H1 (cell line): ENCODE results near the gene NMB. TPM values are rescaled to one million over a fixed set of nuclear protein-coding genes. Genes with fewer than 3 reads are reported as not detected.
A peak's percentile ranks its signal among the peaks of the same experiment; 100 is the strongest.

ENCODE experiments used
- CTCF ChIA-PET: fragments of 300-600 bp; sonication (Branson Sonifier 250); formaldehyde crosslinking; loops from one replicate; lab custom pipeline; 2021; ENCODE audit not compliant: partially characterized antibody; lab: Charles Lee
- POLR2A ChIA-PET: fragments of 300-600 bp; sonication (Branson Sonifier 250); formaldehyde crosslinking; loops from one replicate; lab custom pipeline; 2021; ENCODE audit warnings: inconsistent platforms; ENCODE audit not compliant: partially characterized antibody; lab: Charles Lee
- DNase-seq, 2 experiments: peaks; one replicate each; pipeline versions ENCODE4 v3.0.0 to v3.0.0-alpha.2; 2010 to 2022; ENCODE audit warnings: low spot score in 2 of 2, low read depth in 1 of 2, mixed read lengths in 1 of 2
- FAIRE-seq: peaks from 2 replicates; lab custom pipeline; 2011; peaks lifted over from hg19 to GRCh38; lab: Jason Lieb, UNC
- H2AFZ ChIP-seq: 2 replicates; pipeline ENCODE4 v1.8.1; 2012; ENCODE audit warnings: low read length, inconsistent platforms
- H2AK5ac ChIP-seq: 2 replicates; pipeline ENCODE4 v1.6.1; 2013; ENCODE audit warnings: low read depth, low read length
- H2BK120ac ChIP-seq: replicated peaks from 2 replicates; pipeline ENCODE3; 2013; ENCODE audit warnings: low read depth, low read length, inconsistent platforms
- H2BK12ac ChIP-seq: 2 replicates; pipeline ENCODE4 v1.6.1; 2013; ENCODE audit warnings: low read depth, low read length
- H2BK15ac ChIP-seq: 2 replicates; pipeline ENCODE4 v1.6.1; 2013; ENCODE audit warnings: low read length
- H2BK20ac ChIP-seq: 2 replicates; pipeline ENCODE4 v1.6.1; 2013; ENCODE audit warnings: low read length
- H2BK5ac ChIP-seq: 2 replicates; pipeline ENCODE4 v1.6.1; 2013; ENCODE audit warnings: low read depth, low read length
- H3K14ac ChIP-seq: 2 replicates; pipeline ENCODE4 v1.6.1; 2013; ENCODE audit warnings: inconsistent platforms; ENCODE audit not compliant: insufficient read length
- H3K18ac ChIP-seq: 2 replicates; pipeline ENCODE4 v1.6.1; 2013; ENCODE audit warnings: low read length; ENCODE audit errors: extremely low read depth
- H3K23ac ChIP-seq: 2 replicates; pipeline ENCODE4 v1.6.1; 2013; ENCODE audit warnings: inconsistent platforms; ENCODE audit not compliant: insufficient read length
- H3K23me2 ChIP-seq: 2 replicates; pipeline ENCODE4 v1.6.1; 2013; ENCODE audit warnings: low read depth, low read length
- H3K27ac ChIP-seq: 2 replicates; pipeline ENCODE4 v1.6.1; 2011; ENCODE audit warnings: low read depth, low read length, inconsistent platforms
- H3K27me3 ChIP-seq, 4 experiments: replicated peaks in 1 of 4; 1 replicate in 1 of 4; 2 replicates in 3 of 4; pipeline versions ENCODE4 v1.6.1 to v1.8.1; 2011 to 2013; ENCODE audit warnings: low read length in 3 of 4, mild to moderate bottlenecking in 3 of 4, inconsistent platforms in 2 of 4, mixed read lengths in 2 of 4, moderate library complexity in 1 of 4; ENCODE audit not compliant: control insufficient read depth in 3 of 4, insufficient read depth in 3 of 4; ENCODE audit errors: extremely low read depth in 1 of 4
- H3K36me3 ChIP-seq, 4 experiments: 2 replicates each; pipeline versions ENCODE4 v1.6.1 to v1.8.1; 2011 to 2013; ENCODE audit warnings: mild to moderate bottlenecking in 4 of 4, low read length in 3 of 4, moderate library complexity in 2 of 4, control low read depth in 1 of 4, inconsistent platforms in 1 of 4; ENCODE audit not compliant: insufficient read depth in 4 of 4, control insufficient read depth in 2 of 4
- H3K4ac ChIP-seq: replicated peaks from 2 replicates; pipeline ENCODE3; 2013; ENCODE audit warnings: low read length, low read depth, mixed read lengths, inconsistent platforms; ENCODE audit not compliant: insufficient read length
- H3K4me1 ChIP-seq, 4 experiments: replicated peaks in 1 of 4; 1 replicate in 1 of 4; 2 replicates in 3 of 4; pipeline versions ENCODE4 v1.6.1 to v1.8.1; 2011 to 2013; ENCODE audit warnings: low read length in 3 of 4, inconsistent platforms in 2 of 4, mixed read lengths in 1 of 4; ENCODE audit not compliant: insufficient read depth in 4 of 4, control insufficient read depth in 3 of 4
- H3K4me2 ChIP-seq, 2 experiments: 2 replicates each; pipeline versions ENCODE4 v1.6.1 to v1.8.1; 2011 to 2013; ENCODE audit warnings: low read depth in 2 of 2, low read length in 2 of 2, control low read depth in 1 of 2, inconsistent platforms in 1 of 2, mild to moderate bottlenecking in 1 of 2; ENCODE audit not compliant: insufficient read depth in 1 of 2
- H3K4me3 ChIP-seq, 4 experiments: fragments of 200-600, 300-600 bp in 1 of 4; sonication (generic), shearing (Covaris generic), sonication (Bioruptor Twin) in 1 of 4; 2 replicates each; pipeline versions ENCODE4 v1.5.1 to v1.8.1; 2011 to 2016; ENCODE audit warnings: low read length in 4 of 4, low read depth in 3 of 4, control low read depth in 2 of 4, inconsistent platforms in 2 of 4, mild to moderate bottlenecking in 2 of 4, mixed read lengths in 1 of 4, moderate library complexity in 1 of 4; ENCODE audit not compliant: insufficient read depth in 2 of 4; ENCODE audit errors: extremely low read depth in 1 of 4
- H3K56ac ChIP-seq: replicated peaks from 2 replicates; pipeline ENCODE3; 2013; ENCODE audit warnings: low read depth, mild to moderate bottlenecking, mixed read lengths, low read length, inconsistent platforms; ENCODE audit not compliant: insufficient read length
- H3K79me1 ChIP-seq: 2 replicates; pipeline ENCODE4 v1.6.1; 2013; ENCODE audit warnings: low read depth, low read length, control low read depth
- H3K79me2 ChIP-seq, 2 experiments: 2 replicates each; pipeline versions ENCODE4 v1.6.1 to v1.8.1; 2012 to 2013; ENCODE audit warnings: low read length in 2 of 2, mild to moderate bottlenecking in 2 of 2, inconsistent platforms in 1 of 2; ENCODE audit not compliant: insufficient read depth in 2 of 2, control insufficient read depth in 1 of 2
- H3K9ac ChIP-seq, 4 experiments: replicated peaks in 1 of 4; 1 replicate in 1 of 4; 2 replicates in 3 of 4; pipeline versions ENCODE4 v1.6.1 to v1.8.1; 2011 to 2013; ENCODE audit warnings: low read depth in 3 of 4, low read length in 3 of 4, control low read depth in 2 of 4, mild to moderate bottlenecking in 2 of 4, moderate library complexity in 2 of 4, inconsistent platforms in 1 of 4; ENCODE audit errors: extremely low read depth in 1 of 4
- H3K9me3 ChIP-seq, 2 experiments: 2 replicates each; pipeline versions ENCODE4 v1.6.1 to v1.8.1; 2012 to 2013; ENCODE audit warnings: mild to moderate bottlenecking in 2 of 2, moderate library complexity in 2 of 2, control low read depth in 1 of 2, inconsistent platforms in 1 of 2, low read depth in 1 of 2, low read length in 1 of 2, mixed read lengths in 1 of 2; ENCODE audit not compliant: insufficient read depth in 2 of 2
- H4K20me1 ChIP-seq, 2 experiments: replicated peaks in 1 of 2; 2 replicates each; pipeline versions ENCODE3 to v1.8.1; 2011 to 2013; ENCODE audit warnings: inconsistent platforms in 2 of 2, low read length in 2 of 2, mild to moderate bottlenecking in 1 of 2; ENCODE audit not compliant: insufficient read depth in 2 of 2, control insufficient read depth in 1 of 2
- H4K5ac ChIP-seq: 2 replicates; pipeline ENCODE4 v1.6.1; 2013; ENCODE audit warnings: low read length, low read depth, mixed read lengths, inconsistent platforms; ENCODE audit not compliant: insufficient read length
- H4K8ac ChIP-seq: 2 replicates; pipeline ENCODE4 v1.8.0; 2013; ENCODE audit warnings: mild to moderate bottlenecking, moderate library complexity, low read length, inconsistent platforms; ENCODE audit not compliant: insufficient read depth; ENCODE audit errors: extremely low read depth
- H4K91ac ChIP-seq: replicated peaks from 2 replicates; pipeline ENCODE3; 2013; ENCODE audit warnings: low read length, mixed read lengths, inconsistent platforms; ENCODE audit not compliant: insufficient read length
- EGR1 ChIP-seq: IDR thresholded peaks from 2 replicates; pipeline ENCODE4 v1.6.1; 2011; ENCODE audit warnings: low read depth, low read length, borderline replicate concordance
- EP300 ChIP-seq, 2 experiments: IDR thresholded peaks; 1 replicate in 1 of 2; 2 replicates in 1 of 2; pipeline ENCODE4 v1.6.1; 2011 to 2012; ENCODE audit warnings: low read depth in 2 of 2, low read length in 2 of 2, mild to moderate bottlenecking in 2 of 2, borderline replicate concordance in 1 of 2, inconsistent platforms in 1 of 2, moderate library complexity in 1 of 2
- HDAC2 ChIP-seq, 2 experiments: fragments of 300-600 bp in 1 of 2; sonication (generic) in 1 of 2; IDR thresholded peaks; 2 replicates each; pipeline ENCODE4 v1.6.1; 2011 to 2012; ENCODE audit warnings: low read depth in 2 of 2, low read length in 2 of 2, mild to moderate bottlenecking in 2 of 2, moderate library complexity in 2 of 2, borderline replicate concordance in 1 of 2, inconsistent platforms in 1 of 2
- PHF8 ChIP-seq: fragments of 200-600 bp; sonication (generic); conservative IDR thresholded peaks from 2 replicates; pipeline ENCODE4 v1.7.1; 2012; ENCODE audit warnings: low read depth, mild to moderate bottlenecking, inconsistent platforms, low read length, moderate library complexity
- RNF2 ChIP-seq: fragments of 200-900, 300-1000 bp; sonication (generic); IDR thresholded peaks from 2 replicates; pipeline ENCODE4 v1.7.1; 2016; ENCODE audit warnings: borderline replicate concordance, low read depth, mild to moderate bottlenecking, antibody characterized with exemption, low read length; ENCODE audit not compliant: poor library complexity, severe bottlenecking; ENCODE audit errors: missing control alignments
- SIN3A ChIP-seq, 2 experiments: IDR thresholded peaks in 1 of 2; conservative IDR thresholded peaks in 1 of 2; 2 replicates each; pipeline ENCODE4 v1.6.1; 2011 to 2012; ENCODE audit warnings: low read length in 2 of 2, improper control_type of control experiment in 1 of 2, low read depth in 1 of 2, mild to moderate bottlenecking in 1 of 2
- SUZ12 ChIP-seq: fragments of 200-600 bp; sonication (generic); IDR thresholded peaks from 2 replicates; pipeline ENCODE4 v1.6.1; 2012; ENCODE audit warnings: mild to moderate bottlenecking, inconsistent platforms, low read length, moderate library complexity, mixed read lengths
- TEAD4 ChIP-seq: IDR thresholded peaks from 2 replicates; pipeline ENCODE4 v1.6.1; 2012; ENCODE audit warnings: low read depth, low read length, inconsistent platforms, mixed read lengths
- WGBS, 2 experiments: shearing (Covaris generic) in 1 of 2; methylation state at CpG; one replicate each; pipeline versions ENCODE4 v1.1.6 to v1.1.7; 2013 to 2015; ENCODE audit warnings: low lambda C conversion rate in 2 of 2, mixed read lengths in 2 of 2, inconsistent platforms in 1 of 2, low coverage in 1 of 2, missing lambda C conversion rate in 1 of 2; ENCODE audit not compliant: insufficient replicate concordance in 2 of 2, insufficient coverage in 1 of 2, insufficient read length in 1 of 2; ENCODE audit errors: extremely low coverage in 1 of 2, missing lambda C conversion rate in 1 of 2; 5-methylcytosine and 5-hydroxymethylcytosine counted together
- polyA plus RNA-seq, 7 experiments: library from polyadenylated mRNA; depleted of rRNA in 3 of 7; stranded (reverse) in 5 of 7; unstranded in 2 of 7; fragments of >200 nt in 5 of 7; fragments of 200-250 nt in 2 of 7; gene quantifications; 1 replicate in 5 of 7; 2 replicates in 1 of 7; 4 replicates in 1 of 7; pipeline versions ENCODE4 v1.2.1 to v1.2.3, GENCODE V29; 2011 to 2013; ENCODE audit warnings: missing spikeins in 2 of 7, mixed read lengths in 2 of 7
- total RNA-seq: library from RNA; stranded (reverse); fragmentation: NEBNext Ultra II Directional; extraction: Animal tissue kit (Norgen Biotek cat#: 25700); gene quantifications from 2 replicates; pipeline ENCODE4 v1.2.1, GENCODE V29; 2021
- TF ChIP-seq, protein P1 (sequence below): IDR thresholded peaks from 2 replicates; pipeline ENCODE4 v1.6.1; 2011; ENCODE audit warnings: low read length, improper control_type of control experiment

NMB gene
- total and polyA plus RNA-seq, 2 of the 8 experiments (the other 6 are each of a cell fraction or from before 2014, with no cell fraction given), result 9.3 to 13.6 TPM

- FAIRE-seq, result no peak
- Histone ChIP-seq H3K56ac (no peak overlapping the region), H2AK5ac (no peak overlapping the region), H4K8ac (no peak overlapping the region), H3K18ac (no peak overlapping the region), H4K91ac (no peak overlapping the region), H3K14ac (no peak overlapping the region), H2AFZ (no peak overlapping the region), H2BK15ac (peak overlapping the region; percentile 77; the same call in 1 of the 2 replicates), H4K20me1 (peaks cover 0 to 2% of the 10 kb centered on the region in 2 experiments), H3K9me3 (no peaks in the 10 kb centered on the region), H2BK120ac (no peak overlapping the region), H3K27ac (no peak overlapping the region), H2BK20ac (no peak overlapping the region), H3K79me2 (peaks cover 0 to 9% of the 10 kb centered on the region in 2 experiments; a peak in 2 of 4 replicates), H3K27me3 (peaks cover 0 to 13% (median 9%) of the 10 kb centered on the region in 4 experiments; a peak in 5 of 7 replicates), H3K9ac (no peak overlapping the region), H3K4ac (no peak overlapping the region), H3K23ac (no peak overlapping the region), H3K4me3 (peak overlapping the region in 2 of 4 experiments; percentile 57 to 74; a peak in 3 of 8 replicates), H3K4me1 (peaks cover 0 to 24% (median 14%) of the 10 kb centered on the region in 4 experiments; a peak in 6 of 7 replicates), H3K4me2 (peak overlapping the region; percentile 91), H3K23me2 (peaks cover 10% of the 10 kb centered on the region), H2BK5ac (no peak overlapping the region), H4K5ac (no peak overlapping the region), H2BK12ac (no peak overlapping the region), H3K36me3 (peaks cover 0 to 8% (median 3%) of the 10 kb centered on the region in 4 experiments; a peak in 4 of 8 replicates), H3K79me1 (peaks cover 5% of the 10 kb centered on the region; the same call in 1 of the 2 replicates)
- POLR2A ChIA-PET, result interaction anchor here (1.2 to 1.7 kb wide), 3 partner anchors 26 to 76 kb away, joined by 3 to 5 read pairs (median 4); no protein-coding TSS in a partner anchor
- CTCF ChIA-PET, result interaction anchor here (0.6 to 10.6 kb wide), 22 partner anchors 10 to 496 kb away, joined by 3 to 86 read pairs (median 4); partner anchors contain the start of genes ALPK3 and ZSCAN2
- no peak for DNase-seq
- WGBS, 2 experiments, result 83% methylated on average over 7 of the region's 7 CpGs; no CpG with 5 or more reads in 1 of the 2 experiments
- TF ChIP-seq RNF2, result no peak
- TF ChIP-seq EP300 (IDR thresholded peaks at IDR 0.05; ENCODE audit: borderline replicate concordance in 1 of 2, low read depth in 2 of 2, low read length in 2 of 2), result no peak
- TF ChIP-seq SUZ12, result no peak
- TF ChIP-seq, protein P1, sequence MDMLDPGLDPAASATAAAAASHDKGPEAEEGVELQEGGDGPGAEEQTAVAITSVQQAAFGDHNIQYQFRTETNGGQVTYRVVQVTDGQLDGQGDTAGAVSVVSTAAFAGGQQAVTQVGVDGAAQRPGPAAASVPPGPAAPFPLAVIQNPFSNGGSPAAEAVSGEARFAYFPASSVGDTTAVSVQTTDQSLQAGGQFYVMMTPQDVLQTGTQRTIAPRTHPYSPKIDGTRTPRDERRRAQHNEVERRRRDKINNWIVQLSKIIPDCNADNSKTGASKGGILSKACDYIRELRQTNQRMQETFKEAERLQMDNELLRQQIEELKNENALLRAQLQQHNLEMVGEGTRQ, result no peak
- no peak for TF ChIP-seq EGR1
- TF ChIP-seq PHF8, result no peak
- TF ChIP-seq HDAC2 (IDR thresholded peaks at IDR 0.05; ENCODE audit: borderline replicate concordance in 1 of 2, low read depth in 2 of 2, low read length in 2 of 2), result no peak
- no peak for TF ChIP-seq SIN3A (conservative IDR thresholded peaks at IDR 0.05 in 1 of 2, IDR thresholded peaks at IDR 0.05 in 1 of 2; ENCODE audit: low read depth in 1 of 2, low read length in 2 of 2)
- TF ChIP-seq TEAD4, result no peak
Measured at GRCh38 chr15:84656972-84657371, 1.0 kb downstream of the NMB start.
